IMR-90 (cell line): Measurements from ENCODE around the gene RFK. TPM values are rescaled to one million over a fixed set of nuclear protein-coding genes. Genes with fewer than 3 reads are reported as not detected.

ENCODE experiments used
- ATAC-seq: fragments of 200-7000 bp; cut with Tn5 transposase; 2 replicates; pipeline ENCODE4 v1.9.1; 2020; ENCODE audit warnings: low read depth, mild to moderate bottlenecking, moderate library complexity
- BruUV-seq: library from RNA; stranded (reverse); fragments of 400-500 nt; replicated peaks from 2 replicates; lab custom pipeline; 2021; lab: Mats Ljungman, UMichigan
- CTCF ChIA-PET: fragments of 300-600 bp; formaldehyde crosslinking; extraction: SDS; loops from one replicate; lab custom pipeline; 2021; ENCODE audit warnings: antibody characterized with exemption; lab: Yijun Ruan, JAX
- POLR2A ChIA-PET: fragments of 300-600 bp; sonication (Branson Sonifier 250); formaldehyde crosslinking; loops from one replicate; lab custom pipeline; 2022; ENCODE audit warnings: antibody characterized with exemption; ENCODE audit not compliant: unreplicated experiment; lab: Charles Lee
- DNase-seq: peaks from one replicate; pipeline ENCODE4 v3.0.0; 2013
- H2AFZ ChIP-seq: replicated peaks from 2 replicates; pipeline ENCODE3; 2013; ENCODE audit warnings: low read length, mild to moderate bottlenecking; ENCODE audit not compliant: poor library complexity
- H2AK5ac ChIP-seq: 2 replicates; pipeline ENCODE4 v1.6.1; 2013; ENCODE audit warnings: low read depth, low read length, inconsistent platforms
- H2AK9ac ChIP-seq: replicated peaks from 2 replicates; pipeline ENCODE3; 2013; ENCODE audit warnings: mild to moderate bottlenecking, low read depth, low read length, moderate library complexity; ENCODE audit not compliant: poor library complexity
- H2BK120ac ChIP-seq: 2 replicates; pipeline ENCODE4 v1.6.1; 2013; ENCODE audit warnings: low read depth, low read length, inconsistent platforms
- H2BK15ac ChIP-seq: 3 replicates; pipeline ENCODE4 v1.6.1; 2013; ENCODE audit warnings: low read depth, low read length, inconsistent platforms
- H2BK20ac ChIP-seq: 2 replicates; pipeline ENCODE4 v1.6.1; 2013; ENCODE audit warnings: low read depth, mild to moderate bottlenecking, inconsistent platforms, low read length, moderate library complexity
- H2BK5ac ChIP-seq: 2 replicates; pipeline ENCODE4 v1.6.1; 2013; ENCODE audit warnings: mild to moderate bottlenecking, low read depth, low read length, inconsistent platforms; ENCODE audit not compliant: poor library complexity, severe bottlenecking
- H3K14ac ChIP-seq: replicated peaks from 2 replicates; pipeline ENCODE4 v1.6.1; 2013; ENCODE audit warnings: low read depth, low read length, inconsistent platforms
- H3K18ac ChIP-seq: 2 replicates; pipeline ENCODE4 v1.6.1; 2013; ENCODE audit warnings: low read depth, low read length, control low read depth
- H3K23ac ChIP-seq: 2 replicates; pipeline ENCODE4 v1.6.1; 2013; ENCODE audit warnings: low read depth, low read length, inconsistent platforms
- H3K27ac ChIP-seq: 2 replicates; pipeline ENCODE4 v1.5.1; 2013; ENCODE audit warnings: mild to moderate bottlenecking, control low read depth, low read length; ENCODE audit not compliant: insufficient read depth
- H3K27me3 ChIP-seq: 2 replicates; pipeline ENCODE4 v1.6.1; 2013; ENCODE audit warnings: low read length; ENCODE audit not compliant: control insufficient read depth, insufficient read depth
- H3K36me3 ChIP-seq: 2 replicates; pipeline ENCODE4 v1.6.1; 2013; ENCODE audit warnings: low read length, mixed read lengths; ENCODE audit not compliant: control insufficient read depth, insufficient read depth
- H3K4ac ChIP-seq: 2 replicates; pipeline ENCODE4 v1.6.1; 2013; ENCODE audit warnings: low read depth, low read length, inconsistent platforms
- H3K4me1 ChIP-seq: 2 replicates; pipeline ENCODE4 v1.6.1; 2013; ENCODE audit warnings: low read length, mixed read lengths; ENCODE audit not compliant: control insufficient read depth, insufficient read depth
- H3K4me2 ChIP-seq: 2 replicates; pipeline ENCODE4 v1.6.1; 2013; ENCODE audit warnings: low read depth, mild to moderate bottlenecking, control low read depth, low read length, moderate library complexity
- H3K4me3 ChIP-seq: 2 replicates; pipeline ENCODE4 v1.5.1; 2013; ENCODE audit warnings: low read depth, mild to moderate bottlenecking, control low read depth, low read length, moderate library complexity; ENCODE audit not compliant: insufficient read depth
- H3K56ac ChIP-seq: 2 replicates; pipeline ENCODE4 v1.6.1; 2013; ENCODE audit warnings: low read length, inconsistent platforms; ENCODE audit not compliant: insufficient read depth; ENCODE audit errors: extremely low read depth
- H3K79me1 ChIP-seq, 2 experiments: 2 replicates each; pipeline ENCODE4 v1.6.1; 2013; ENCODE audit warnings: low read length in 2 of 2, inconsistent platforms in 1 of 2, low read depth in 1 of 2
- H3K9ac ChIP-seq: 2 replicates; pipeline ENCODE4 v1.6.1; 2013; ENCODE audit warnings: low read depth, low read length, control low read depth
- H3K9me1 ChIP-seq: 2 replicates; pipeline ENCODE4 v1.6.1; 2013; ENCODE audit warnings: low read length, inconsistent platforms; ENCODE audit not compliant: insufficient read depth
- H3K9me3 ChIP-seq: 2 replicates; pipeline ENCODE4 v1.6.1; 2013; ENCODE audit warnings: low read length; ENCODE audit not compliant: control insufficient read depth, insufficient read depth
- H4K20me1 ChIP-seq: 2 replicates; pipeline ENCODE4 v1.6.1; 2013; ENCODE audit warnings: low read length, inconsistent platforms; ENCODE audit not compliant: insufficient read depth
- H4K5ac ChIP-seq: 2 replicates; pipeline ENCODE4 v1.6.1; 2013; ENCODE audit warnings: mild to moderate bottlenecking, low read depth, low read length, control low read depth
- H4K8ac ChIP-seq, 2 experiments: 2 replicates each; pipeline ENCODE4 v1.6.1; 2013; ENCODE audit warnings: low read depth in 2 of 2, low read length in 2 of 2, control low read depth in 1 of 2, inconsistent platforms in 1 of 2
- H4K91ac ChIP-seq: 2 replicates; pipeline ENCODE4 v1.6.1; 2013; ENCODE audit warnings: low read depth, low read length, inconsistent platforms; ENCODE audit not compliant: insufficient read depth
- BHLHE40 ChIP-seq: fragments of 150-350 bp; IDR thresholded peaks from 2 replicates; pipeline ENCODE4 v1.6.1; 2016; ENCODE audit warnings: mild to moderate bottlenecking, low read depth, low read length
- CHD1 ChIP-seq: IDR thresholded peaks from 2 replicates; pipeline ENCODE4 v1.6.1; 2012; ENCODE audit warnings: low read depth, low read length, improper control_type of control experiment
- CTCF ChIP-seq: conservative IDR thresholded peaks from 2 replicates; pipeline ENCODE4 v1.5.1; 2012; ENCODE audit warnings: mild to moderate bottlenecking, low read depth, low read length, improper control_type of control experiment
- ELK1 ChIP-seq: fragments of 150-350 bp; IDR thresholded peaks from 2 replicates; pipeline ENCODE4 v1.6.1; 2016; ENCODE audit warnings: low read depth, mild to moderate bottlenecking, low read length, moderate library complexity, borderline replicate concordance
- FOS ChIP-seq: fragments of 150-350 bp; IDR thresholded peaks from 2 replicates; pipeline ENCODE4 v1.6.1; 2016; ENCODE audit warnings: low read depth, low read length
- MAFK ChIP-seq: IDR thresholded peaks from 2 replicates; pipeline ENCODE4 v1.6.1; 2012; ENCODE audit warnings: low read depth, low read length, improper control_type of control experiment
- MAZ ChIP-seq: IDR thresholded peaks from 2 replicates; pipeline ENCODE4 v1.6.1; 2012; ENCODE audit warnings: low read depth, mild to moderate bottlenecking, low read length, improper control_type of control experiment, moderate library complexity, borderline replicate concordance
- MXI1 ChIP-seq: IDR thresholded peaks from 2 replicates; pipeline ENCODE4 v1.6.1; 2012; ENCODE audit warnings: low read depth, mild to moderate bottlenecking, low read length, moderate library complexity, borderline replicate concordance
- NFE2L2 ChIP-seq: fragments of 150-350 bp; IDR thresholded peaks from 2 replicates; pipeline ENCODE4 v1.6.1; 2016; ENCODE audit warnings: low read depth, mild to moderate bottlenecking, low read length
- POLR2A ChIP-seq: IDR thresholded peaks from 2 replicates; pipeline ENCODE4 v1.6.1; 2012; ENCODE audit warnings: mild to moderate bottlenecking, low read depth, low read length
- RAD21 ChIP-seq: IDR thresholded peaks from 2 replicates; pipeline ENCODE4 v1.6.1; 2012; ENCODE audit warnings: low read length, improper control_type of control experiment
- RCOR1 ChIP-seq: IDR thresholded peaks from 2 replicates; pipeline ENCODE4 v1.6.1; 2012; ENCODE audit warnings: mild to moderate bottlenecking, low read length, improper control_type of control experiment; ENCODE audit not compliant: insufficient replicate concordance
- RFX5 ChIP-seq: IDR thresholded peaks from 2 replicates; pipeline ENCODE4 v1.8.0; 2012; ENCODE audit warnings: low read depth, mild to moderate bottlenecking, low read length, moderate library complexity
- SMC3 ChIP-seq: fragments of 150-350 bp; IDR thresholded peaks from 2 replicates; pipeline ENCODE4 v1.6.1; 2016; ENCODE audit warnings: low read depth, mild to moderate bottlenecking, antibody characterized with exemption, low read length, moderate library complexity
- USF2 ChIP-seq: fragments of 150-350 bp; IDR thresholded peaks from 2 replicates; pipeline ENCODE4 v1.6.1; 2017; ENCODE audit warnings: mild to moderate bottlenecking, antibody characterized with exemption, low read length, low read depth
- WGBS, 2 experiments: methylation state at CpG; one replicate each; pipeline versions ENCODE4 v1.1.5 to v1.1.7; 2013; ENCODE audit warnings: missing lambda C conversion rate in 2 of 2; ENCODE audit not compliant: insufficient read length in 1 of 2; ENCODE audit errors: extremely low coverage in 2 of 2; 5-methylcytosine and 5-hydroxymethylcytosine counted together
- dilution Hi-C: fragments of 300-500 bp; cut with HindIII; formaldehyde crosslinking; loops from one replicate; pipeline ENCODE4 v1.14.3; 2018; ENCODE audit warnings: low sequenced_read_pairs; ENCODE audit not compliant: unreplicated experiment
- in situ Hi-C: fragments of 300-500 bp; cut with MboI; formaldehyde crosslinking; loops from 3 replicates; pipeline ENCODE4 v1.14.3; 2019; ENCODE audit warnings: low sequenced_read_pairs, inconsistent platforms, mixed read lengths
- intact Hi-C: fragments of 100-400 bp; cut with micrococcal nuclease; formaldehyde crosslinking; loops from 2 replicates; pipeline ENCODE4 v1.10.0; 2022
- polyA plus RNA-seq, 3 experiments: library from polyadenylated mRNA; depleted of rRNA; stranded (reverse); fragments of >200 nt; gene quantifications; 2 replicates each; pipeline ENCODE4 v1.2.3, GENCODE V29; 2012; ENCODE audit warnings: low replicate concordance in 1 of 3
- total RNA-seq: library from RNA; depleted of rRNA; stranded (reverse); fragments of >200 nt; gene quantifications from 2 replicates; pipeline ENCODE4 v1.2.3, GENCODE V29; 2012

The RFK gene
- total and polyA plus RNA-seq, 2 of the 4 experiments (the other 2 are of a cell fraction) = 10.3 to 13.8 TPM

- H3K4me1 ChIP-seq = no peaks in the 10 kb centered on the region
- no peak overlapping the region for H3K23ac ChIP-seq
- CTCF ChIA-PET = no interaction called here
- H4K20me1 ChIP-seq = no peaks in the 10 kb centered on the region
- H2AK9ac ChIP-seq = no peak overlapping the region
- intact Hi-C loops (no loop called here), dilution Hi-C loops (no loop called here), in situ Hi-C loops (no loop called here)
- no peak overlapping the region for H3K27ac ChIP-seq
- H2BK15ac ChIP-seq = no peak overlapping the region
- TF ChIP-seq RFX5 (no peak), ELK1 (no peak), NFE2L2 (no peak), POLR2A (no peak), CTCF (no peak), FOS (no peak), SMC3 (no peak), RAD21 (no peak), MAFK (no peak), RCOR1 (no peak), USF2 (no peak), MXI1 (no peak), CHD1 (no peak), BHLHE40 (no peak), MAZ (no peak)
- DNase-seq (no peak), ATAC-seq (no peak)
- no peak overlapping the region for H2AK5ac ChIP-seq
- no peak overlapping the region for H3K9ac ChIP-seq
- H2BK20ac ChIP-seq = no peak overlapping the region
- no peak overlapping the region for H2AFZ ChIP-seq
- no TSS peak for BruUV-seq
- H3K9me1 ChIP-seq = no peaks in the 10 kb centered on the region
- H3K4me2 ChIP-seq = no peak overlapping the region
- H4K5ac ChIP-seq = no peak overlapping the region
- H3K18ac ChIP-seq = no peak overlapping the region
- no peak overlapping the region for H4K8ac ChIP-seq
- POLR2A ChIA-PET = interaction anchor here (0.6 kb wide), 1 partner anchor 11 kb away, joined by 3 read pairs; no protein-coding TSS in a partner anchor
- no peaks in the 10 kb centered on the region for H3K36me3 ChIP-seq
- H3K4ac ChIP-seq = no peak overlapping the region
- no CpG with 5 or more reads among the region's 2 CpGs for whole genome bisulfite sequencing, 2 experiments
- H2BK120ac ChIP-seq = no peak overlapping the region
- no peak overlapping the region for H2BK5ac ChIP-seq
- H4K91ac ChIP-seq = no peak overlapping the region
- H3K14ac ChIP-seq = no peak overlapping the region
- H3K4me3 ChIP-seq = no peak overlapping the region
- H3K79me1 ChIP-seq = no peaks in the 10 kb centered on the region
- no peak overlapping the region for H3K56ac ChIP-seq
- H3K9me3 ChIP-seq = no peaks in the 10 kb centered on the region
- peaks cover 11% of the 10 kb centered on the region for H3K27me3 ChIP-seq
Observed at GRCh38 chr9:76359766-76360165, 34.5 kb downstream of the RFK start.
